Keratinocyte (primary cell): ENCODE results near the gene STARD8. TPM values are rescaled to one million over a fixed set of nuclear protein-coding genes. Genes with fewer than 3 reads are reported as not detected.

Experiments
- DNase-seq: peaks from one replicate; pipeline ENCODE4 v3.0.0-alpha.2; 2011; ENCODE audit warnings: low read depth, missing footprints, low spot score
- FAIRE-seq: peaks from 2 replicates; lab custom pipeline; 2011; peaks lifted over from hg19 to GRCh38; lab: Jason Lieb, UNC
- H2AFZ ChIP-seq: 2 replicates; pipeline ENCODE4 v1.6.0; 2012; ENCODE audit warnings: low read length, control low read depth, inconsistent platforms; ENCODE audit not compliant: control insufficient read depth
- H3K27ac ChIP-seq: 2 replicates; pipeline ENCODE4 v1.5.1; 2011; ENCODE audit warnings: low read length; ENCODE audit not compliant: control insufficient read depth, insufficient read depth
- H3K27me3 ChIP-seq: 3 replicates; pipeline ENCODE4 v1.6.0; 2011; ENCODE audit warnings: low read length; ENCODE audit not compliant: control insufficient read depth, insufficient read depth; ENCODE audit errors: extremely low read depth
- H3K36me3 ChIP-seq, 2 experiments: 2 replicates in 1 of 2; 3 replicates in 1 of 2; pipeline ENCODE4 v1.5.1; 2011; ENCODE audit warnings: low read length in 2 of 2, mild to moderate bottlenecking in 1 of 2; ENCODE audit not compliant: control insufficient read depth in 2 of 2, insufficient read depth in 2 of 2; ENCODE audit errors: extremely low read depth in 1 of 2
- H3K4me1 ChIP-seq: 3 replicates; pipeline ENCODE4 v1.5.1; 2011; ENCODE audit warnings: low read length; ENCODE audit not compliant: control insufficient read depth, insufficient read depth; ENCODE audit errors: extremely low read depth
- H3K4me2 ChIP-seq: 3 replicates; pipeline ENCODE4 v1.6.0; 2011; ENCODE audit warnings: low read depth, low read length; ENCODE audit not compliant: control insufficient read depth, insufficient read depth; ENCODE audit errors: extremely low read depth
- H3K4me3 ChIP-seq, 3 experiments: fragments of 200-600 bp in 1 of 3; sonication (generic) in 1 of 3; 2 replicates in 2 of 3; 3 replicates in 1 of 3; pipeline ENCODE4 v1.5.1; 2011 to 2016; ENCODE audit warnings: low read length in 3 of 3, mild to moderate bottlenecking in 3 of 3, control low read depth in 2 of 3, inconsistent platforms in 1 of 3, low read depth in 1 of 3, mixed read lengths in 1 of 3, mixed run types in 1 of 3, moderate library complexity in 1 of 3; ENCODE audit not compliant: control insufficient read depth in 2 of 3, insufficient read depth in 2 of 3; ENCODE audit errors: extremely low read depth in 1 of 3
- H3K79me2 ChIP-seq: 2 replicates; pipeline ENCODE4 v1.6.0; 2012; ENCODE audit warnings: low read length; ENCODE audit not compliant: control insufficient read depth, insufficient read depth
- H3K9ac ChIP-seq: 3 replicates; pipeline ENCODE4 v1.6.0; 2011; ENCODE audit warnings: low read length; ENCODE audit not compliant: control insufficient read depth, insufficient read depth; ENCODE audit errors: extremely low read depth
- H3K9me1 ChIP-seq: 3 replicates; pipeline ENCODE4 v1.6.0; 2011; ENCODE audit warnings: low read length; ENCODE audit not compliant: control insufficient read depth, insufficient read depth; ENCODE audit errors: extremely low read depth
- H3K9me3 ChIP-seq: 2 replicates; pipeline ENCODE4 v1.5.1; 2012; ENCODE audit warnings: low read depth, low read length; ENCODE audit not compliant: control insufficient read depth
- H4K20me1 ChIP-seq: 3 replicates; pipeline ENCODE4 v1.6.0; 2011; ENCODE audit warnings: low read length; ENCODE audit not compliant: control insufficient read depth, insufficient read depth; ENCODE audit errors: extremely low read depth
- EZH2 ChIP-seq: IDR thresholded peaks from one replicate; pipeline ENCODE4 v1.6.1; 2012; ENCODE audit warnings: inconsistent platforms, mild to moderate bottlenecking, low read length, moderate library complexity
- dilution Hi-C: fragments of 300-500 bp; cut with MboI; formaldehyde crosslinking; loops from one replicate; pipeline ENCODE4 v1.7.0; 2020; ENCODE audit warnings: low sequenced_read_pairs; ENCODE audit not compliant: extremely low pct_ligation_motif_present
- polyA plus RNA-seq, 5 experiments: library from polyadenylated mRNA; depleted of rRNA in 3 of 5; stranded (reverse) in 3 of 5; stranded (forward) in 1 of 5; unstranded in 1 of 5; fragments of >200 nt; gene quantifications; 1 replicate in 1 of 5; 2 replicates in 3 of 5; 3 replicates in 1 of 5; pipeline versions ENCODE4 v1.2.1 to v1.2.3, GENCODE V29; 2011 to 2012; ENCODE audit warnings: missing spikeins in 2 of 5, low read depth in 1 of 5, low replicate concordance in 1 of 5
- TF ChIP-seq, protein P1 (sequence below), 3 experiments: IDR thresholded peaks in 1 of 3; conservative IDR thresholded peaks in 1 of 3; optimal IDR thresholded peaks in 1 of 3; 2 replicates in 2 of 3; 3 replicates in 1 of 3; pipeline versions ENCODE3 to v1.5.1; 2011; ENCODE audit warnings: low read length in 3 of 3, mild to moderate bottlenecking in 3 of 3, moderate library complexity in 2 of 3, control low read depth in 1 of 3, inconsistent platforms in 1 of 3; ENCODE audit not compliant: insufficient read depth in 2 of 3; ENCODE audit errors: extremely low read depth in 1 of 3

STARD8 gene
- polyA plus RNA-seq, 1 donor (not counting 4 experiments of a cell fraction or from before 2014, with no cell fraction given): 0.07 TPM

DNA sequence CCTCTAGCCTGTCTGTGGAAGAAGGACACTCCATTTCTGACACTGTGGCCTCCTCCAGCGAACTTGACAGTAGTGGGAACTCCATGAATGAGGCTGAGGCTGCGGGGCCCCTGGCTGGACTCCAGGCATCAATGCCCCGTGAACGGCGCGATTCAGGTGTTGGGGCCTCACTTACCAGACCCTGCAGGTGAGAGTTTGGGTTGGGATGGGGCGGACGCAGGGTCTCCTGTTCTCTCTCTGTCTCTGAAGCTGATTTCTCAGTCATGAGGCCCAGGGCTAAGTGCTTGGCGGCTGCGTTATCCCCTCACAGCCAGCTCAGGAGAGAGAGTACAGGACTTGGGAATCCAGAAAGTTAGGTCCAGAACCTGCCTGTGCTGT lies 71.0 kb downstream of the STARD8 start:
- no peak for TF ChIP-seq EZH2
- TF ChIP-seq, protein P1, sequence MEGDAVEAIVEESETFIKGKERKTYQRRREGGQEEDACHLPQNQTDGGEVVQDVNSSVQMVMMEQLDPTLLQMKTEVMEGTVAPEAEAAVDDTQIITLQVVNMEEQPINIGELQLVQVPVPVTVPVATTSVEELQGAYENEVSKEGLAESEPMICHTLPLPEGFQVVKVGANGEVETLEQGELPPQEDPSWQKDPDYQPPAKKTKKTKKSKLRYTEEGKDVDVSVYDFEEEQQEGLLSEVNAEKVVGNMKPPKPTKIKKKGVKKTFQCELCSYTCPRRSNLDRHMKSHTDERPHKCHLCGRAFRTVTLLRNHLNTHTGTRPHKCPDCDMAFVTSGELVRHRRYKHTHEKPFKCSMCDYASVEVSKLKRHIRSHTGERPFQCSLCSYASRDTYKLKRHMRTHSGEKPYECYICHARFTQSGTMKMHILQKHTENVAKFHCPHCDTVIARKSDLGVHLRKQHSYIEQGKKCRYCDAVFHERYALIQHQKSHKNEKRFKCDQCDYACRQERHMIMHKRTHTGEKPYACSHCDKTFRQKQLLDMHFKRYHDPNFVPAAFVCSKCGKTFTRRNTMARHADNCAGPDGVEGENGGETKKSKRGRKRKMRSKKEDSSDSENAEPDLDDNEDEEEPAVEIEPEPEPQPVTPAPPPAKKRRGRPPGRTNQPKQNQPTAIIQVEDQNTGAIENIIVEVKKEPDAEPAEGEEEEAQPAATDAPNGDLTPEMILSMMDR (optimal IDR thresholded peaks at IDR 0.05 in 1 of 3, IDR thresholded peaks at IDR 0.05 in 1 of 3, conservative IDR thresholded peaks at IDR 0.05 in 1 of 3; ENCODE audit: extremely low read depth in 1 of 3, insufficient read depth in 2 of 3, low read length in 3 of 3): no peak
- H4K20me1 ChIP-seq: no peaks in the 10 kb centered on the region
- no peak overlapping the region for H3K9ac ChIP-seq
- H2AFZ ChIP-seq: no peak overlapping the region
- H3K4me1 ChIP-seq: no peaks in the 10 kb centered on the region
- DNase-seq (no peak), FAIRE-seq (no peak)
- no peaks in the 10 kb centered on the region for H3K9me1 ChIP-seq
- dilution Hi-C loops: no loop called here
- H3K4me3 ChIP-seq: no peak overlapping the region
- no peaks in the 10 kb centered on the region for H3K27me3 ChIP-seq
- H3K79me2 ChIP-seq: no peaks in the 10 kb centered on the region
- no peak overlapping the region for H3K4me2 ChIP-seq
- no peak overlapping the region for H3K27ac ChIP-seq
- no peaks in the 10 kb centered on the region for H3K36me3 ChIP-seq
- no peaks in the 10 kb centered on the region for H3K9me3 ChIP-seq

DNA sequence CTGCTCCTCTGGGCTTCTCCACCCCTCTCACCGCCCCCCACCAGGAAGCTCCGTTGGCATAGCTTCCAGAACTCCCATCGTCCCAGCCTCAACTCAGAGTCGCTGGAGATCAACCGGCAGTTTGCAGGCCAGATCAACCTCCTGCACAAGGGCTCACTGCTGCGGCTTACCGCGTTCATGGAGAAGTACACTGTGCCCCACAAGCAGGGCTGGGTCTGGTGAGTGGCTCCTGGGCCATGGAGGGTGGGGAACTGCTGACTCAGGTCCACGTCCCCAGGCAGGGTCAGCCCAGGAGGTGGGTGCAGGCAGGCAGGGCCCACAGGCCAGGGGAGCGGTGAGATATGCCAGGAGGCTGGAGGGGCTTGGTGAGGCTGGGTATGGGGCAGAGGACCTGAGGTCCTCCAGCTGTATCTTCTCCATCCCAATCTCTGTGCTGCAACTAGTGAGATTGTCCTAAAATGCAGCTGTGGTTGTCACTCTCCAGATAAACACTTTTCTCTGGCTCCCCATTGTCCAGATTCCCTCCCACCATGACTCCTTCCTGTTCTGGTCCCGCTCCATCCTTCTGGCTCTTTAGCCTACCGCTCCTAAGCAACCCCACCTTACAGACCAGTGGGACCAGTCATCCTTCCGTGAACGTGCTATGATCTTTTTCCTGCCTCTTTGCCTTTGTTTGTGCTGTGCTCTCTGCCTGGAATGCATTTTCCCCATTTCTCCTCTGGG lies 71.9 kb downstream of the STARD8 start:
- Histone ChIP-seq H4K20me1 (no peaks in the 10 kb centered on the region), H3K4me1 (no peaks in the 10 kb centered on the region), H3K27me3 (no peaks in the 10 kb centered on the region), H3K9me3 (no peaks in the 10 kb centered on the region), H3K4me3 (no peak overlapping the region), H2AFZ (no peak overlapping the region), H3K9me1 (no peaks in the 10 kb centered on the region), H3K9ac (no peak overlapping the region), H3K79me2 (no peaks in the 10 kb centered on the region), H3K36me3 (no peaks in the 10 kb centered on the region), H3K27ac (no peak overlapping the region), H3K4me2 (no peak overlapping the region)
- dilution Hi-C loops: no loop called here
- FAIRE-seq: no peak
- no peak for TF ChIP-seq EZH2
- TF ChIP-seq, protein P1 (optimal IDR thresholded peaks at IDR 0.05 in 1 of 3, IDR thresholded peaks at IDR 0.05 in 1 of 3, conservative IDR thresholded peaks at IDR 0.05 in 1 of 3; ENCODE audit: extremely low read depth in 1 of 3, insufficient read depth in 2 of 3, low read length in 3 of 3): no peak
- no peak for DNase-seq
